MM.1S (cell line): Measurements from ENCODE around the gene SURF1.
"Not testable (repeated sequence)": the region's sequence is repeated elsewhere in the genome, so short reads cannot be mapped to it uniquely, and the experiment has no call there.

Experiments used
- EZH2 ChIP-seq: fragments of 300-600 bp; sonication (generic); optimal IDR thresholded peaks from 2 replicates; pipeline ENCODE3; 2017; ENCODE audit warnings: low read depth, mild to moderate bottlenecking, antibody characterized with exemption, low read length, mixed read lengths
- EZH2phosphoT487 ChIP-seq: fragments of 300-600 bp; sonication (generic); IDR thresholded peaks from 2 replicates; pipeline ENCODE4 v1.6.1; 2018; ENCODE audit warnings: antibody characterized with exemption, low read length
- TF ChIP-seq, protein P1 (sequence below): fragments of 300-600 bp; sonication (generic); IDR thresholded peaks from 2 replicates; pipeline ENCODE4 v1.5.1; 2016; ENCODE audit warnings: antibody characterized with exemption, low read length, mixed read lengths

DNA sequence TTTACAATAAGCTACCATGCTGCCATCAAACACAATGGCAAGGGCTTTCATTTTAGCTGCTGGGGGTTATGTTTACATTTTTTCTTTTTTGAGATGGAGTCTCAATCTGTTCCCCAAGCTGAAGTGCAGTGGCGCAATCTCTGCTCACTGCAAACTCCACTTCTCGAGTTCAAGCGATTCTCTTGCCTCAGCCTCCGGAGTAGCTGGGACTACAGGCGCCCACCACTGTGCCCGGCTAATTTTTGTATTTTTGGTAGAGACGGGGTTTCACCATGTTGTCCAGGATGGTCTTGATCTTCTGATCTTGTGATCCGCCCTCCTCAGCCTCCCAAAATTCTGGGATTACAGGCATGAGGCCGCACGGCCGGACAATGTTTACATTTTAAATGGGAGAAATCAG lies 21.4 kb downstream of the SURF1 start:
- TF ChIP-seq, protein P1, sequence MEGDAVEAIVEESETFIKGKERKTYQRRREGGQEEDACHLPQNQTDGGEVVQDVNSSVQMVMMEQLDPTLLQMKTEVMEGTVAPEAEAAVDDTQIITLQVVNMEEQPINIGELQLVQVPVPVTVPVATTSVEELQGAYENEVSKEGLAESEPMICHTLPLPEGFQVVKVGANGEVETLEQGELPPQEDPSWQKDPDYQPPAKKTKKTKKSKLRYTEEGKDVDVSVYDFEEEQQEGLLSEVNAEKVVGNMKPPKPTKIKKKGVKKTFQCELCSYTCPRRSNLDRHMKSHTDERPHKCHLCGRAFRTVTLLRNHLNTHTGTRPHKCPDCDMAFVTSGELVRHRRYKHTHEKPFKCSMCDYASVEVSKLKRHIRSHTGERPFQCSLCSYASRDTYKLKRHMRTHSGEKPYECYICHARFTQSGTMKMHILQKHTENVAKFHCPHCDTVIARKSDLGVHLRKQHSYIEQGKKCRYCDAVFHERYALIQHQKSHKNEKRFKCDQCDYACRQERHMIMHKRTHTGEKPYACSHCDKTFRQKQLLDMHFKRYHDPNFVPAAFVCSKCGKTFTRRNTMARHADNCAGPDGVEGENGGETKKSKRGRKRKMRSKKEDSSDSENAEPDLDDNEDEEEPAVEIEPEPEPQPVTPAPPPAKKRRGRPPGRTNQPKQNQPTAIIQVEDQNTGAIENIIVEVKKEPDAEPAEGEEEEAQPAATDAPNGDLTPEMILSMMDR, result not testable (repeated sequence)
- not testable (repeated sequence) for TF ChIP-seq EZH2phosphoT487, EZH2
